Measurements from ENCODE around the gene MALRD1. TPM values are rescaled to one million over a fixed set of nuclear protein-coding genes. Genes with fewer than 3 reads are reported as not detected.

Gene MALRD1
- total RNA-seq, 1 experiment from 2014 or later = not detected

GRCh38 chr10:19021162-19021561 is 27.4 kb upstream of the MALRD1 start:
- TF ChIP-seq CTCF (IDR thresholded peaks at IDR 0.05) (no peak), REST (IDR thresholded peaks at IDR 0.05; ENCODE audit: insufficient read depth in 1 of 2, low read depth in 2 of 2, low read length in 1 of 2) (no peak), TCF7L2 (IDR thresholded peaks at IDR 0.05; ENCODE audit: low read depth, low read length) (no peak), POLR2AphosphoS5 (IDR thresholded peaks at IDR 0.05; ENCODE audit: low read depth, low read length) (no peak), SIN3A (IDR thresholded peaks at IDR 0.05; ENCODE audit: borderline replicate concordance, insufficient read depth, low read depth, low read length) (no peak)
- CTCF ChIA-PET = no interaction called here
- in situ Hi-C loops (cut with HindIII; ENCODE audit: low pct_unique_long_range_greater_than_20kb, low sequenced_read_pairs) = no loop called here
- ATAC-seq (no peak), DNase-seq (ENCODE audit: low read depth, low spot score) (no peak)
- intact Hi-C loops (cut with micrococcal nuclease; ENCODE audit: unreplicated experiment) = no loop called here
- BruUV-seq (replicated peaks) = no TSS peak
- POLR2A ChIA-PET = no interaction called here
- Histone ChIP-seq H3K27me3 (ENCODE audit: control insufficient read depth, insufficient read depth, low read length) (no peaks in the 10 kb centered on the region), H3K9me3 (ENCODE audit: control insufficient read depth, insufficient read depth, low read depth, low read length) (no peaks in the 10 kb centered on the region), H3K4me1 (ENCODE audit: control insufficient read depth, insufficient read depth, low read length) (no peaks in the 10 kb centered on the region), H3K4me3 (ENCODE audit: low read depth in 2 of 2, low read length in 2 of 2) (no peak overlapping the region), H3K36me3 (ENCODE audit: control insufficient read depth, insufficient read depth, low read length) (no peaks in the 10 kb centered on the region), H3K27ac (ENCODE audit: low read length) (no peak overlapping the region)

GRCh38 chr10:19024611-19025010 is 24.0 kb upstream of the MALRD1 start:
- no peaks in the 10 kb centered on the region for H3K27me3 ChIP-seq (ENCODE audit: control insufficient read depth, insufficient read depth, low read length)
- POLR2A ChIA-PET = no interaction called here
- no TSS peak for BruUV-seq (replicated peaks)
- no peak for TF ChIP-seq POLR2AphosphoS5 (IDR thresholded peaks at IDR 0.05; ENCODE audit: low read depth, low read length)
- no peak for TF ChIP-seq CTCF (IDR thresholded peaks at IDR 0.05)
- TF ChIP-seq TCF7L2 (IDR thresholded peaks at IDR 0.05; ENCODE audit: low read depth, low read length) = no peak
- no peak for TF ChIP-seq REST (IDR thresholded peaks at IDR 0.05; ENCODE audit: insufficient read depth in 1 of 2, low read depth in 2 of 2, low read length in 1 of 2)
- H3K9me3 ChIP-seq (ENCODE audit: control insufficient read depth, insufficient read depth, low read depth, low read length) = no peaks in the 10 kb centered on the region
- in situ Hi-C loops (cut with HindIII; ENCODE audit: low pct_unique_long_range_greater_than_20kb, low sequenced_read_pairs) = no loop called here
- H3K4me3 ChIP-seq (ENCODE audit: low read depth in 2 of 2, low read length in 2 of 2) = no peak overlapping the region
- H3K4me1 ChIP-seq (ENCODE audit: control insufficient read depth, insufficient read depth, low read length) = no peaks in the 10 kb centered on the region
- ATAC-seq = no peak
- CTCF ChIA-PET = no interaction called here
- intact Hi-C loops (cut with micrococcal nuclease; ENCODE audit: unreplicated experiment) = no loop called here
- H3K36me3 ChIP-seq (ENCODE audit: control insufficient read depth, insufficient read depth, low read length) = no peaks in the 10 kb centered on the region
- DNase-seq (ENCODE audit: low read depth, low spot score) = no peak
- no peak overlapping the region for H3K27ac ChIP-seq (ENCODE audit: low read length)

All from Panc1 (cell line).